ENCODE results near the gene IL19. TPM values are rescaled to one million over a fixed set of nuclear protein-coding genes. Genes with fewer than 3 reads are reported as not detected.

IL19 gene
- total and polyA plus RNA-seq, 2 of the 13 experiments (the other 11 are each of a cell fraction or from before 2014, with no cell fraction given): not detected

DNA sequence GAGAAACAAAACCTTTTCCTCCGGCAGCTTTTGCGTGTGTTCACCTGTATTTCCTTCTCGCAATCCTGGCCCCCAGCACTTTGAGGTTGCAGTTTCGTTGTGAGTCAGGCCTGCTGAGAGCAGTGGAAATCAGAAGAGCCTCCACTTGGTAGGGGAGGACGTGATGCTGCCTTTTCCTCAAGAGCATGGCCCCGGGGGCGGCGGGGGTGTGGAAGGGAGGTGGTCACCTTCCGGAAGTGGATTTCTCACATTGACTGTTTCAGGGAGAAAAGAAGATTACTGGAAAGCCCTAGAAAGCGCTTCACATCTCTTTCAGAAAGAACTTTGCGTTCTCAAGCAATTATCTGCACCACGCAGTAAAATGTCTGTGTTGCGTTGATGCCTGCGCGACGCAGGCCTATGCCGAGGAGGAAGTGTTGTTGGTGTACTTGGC lies 13.9 kb downstream of the IL19 start:
- Histone ChIP-seq H3K36me3 (replicated peaks in 1 of 2; ENCODE audit: control insufficient read depth in 1 of 2, insufficient read depth in 2 of 2, low read length in 2 of 2) (no peaks in the 10 kb centered on the region), H4K20me1 (ENCODE audit: insufficient read depth, low read length) (no peaks in the 10 kb centered on the region), H2AFZ (ENCODE audit: low read length) (no peak overlapping the region), H3K4me3 (replicated peaks in 1 of 3; ENCODE audit: insufficient read depth in 1 of 3, low read depth in 2 of 3, low read length in 3 of 3) (no peak overlapping the region), H3K4me2 (ENCODE audit: low read depth, low read length) (no peak overlapping the region), H3K79me2 (ENCODE audit: insufficient read depth, low read length) (no peaks in the 10 kb centered on the region), H3K9me3 (ENCODE audit: low read length) (no peaks in the 10 kb centered on the region), H3K27ac (ENCODE audit: extremely low read length, insufficient read depth, low read length) (no peak overlapping the region), H3K9ac (ENCODE audit: insufficient read depth, low read depth, low read length) (no peak overlapping the region), H3K27me3 (ENCODE audit: control insufficient read depth in 1 of 2, insufficient read depth in 2 of 2, low read length in 2 of 2) (peaks cover 3 to 23% of the 10 kb centered on the region in 2 experiments; a peak in 2 of 5 replicates), H3K4me1 (ENCODE audit: insufficient read depth, low read length) (no peaks in the 10 kb centered on the region)
- WGBS (ENCODE audit: low lambda C conversion rate): 70% methylated on average over 13 of the region's 17 CpGs
- intact Hi-C loops (cut with micrococcal nuclease; ENCODE audit: unreplicated experiment) (no loop called here), in situ Hi-C loops (cut with HindIII; ENCODE audit: extremely low pct_ligation_motif_present, low pct_unique_long_range_greater_than_20kb) (no loop called here)
- no peak for TF ChIP-seq NFIC (IDR thresholded peaks at IDR 0.05; ENCODE audit: low read length)
- no peak for TF ChIP-seq ZNF263 (CRISPR knock-in tag; IDR thresholded peaks at IDR 0.05)
- no peak for TF ChIP-seq PTBP1 (IDR thresholded peaks at IDR 0.05; ENCODE audit: low read depth, low read length, poor library complexity, severe bottlenecking)
- no peak for TF ChIP-seq CHCHD3 (CRISPR knock-in tag; IDR thresholded peaks at IDR 0.05)
- CTCF ChIA-PET (ENCODE audit: low intra/inter-chr PET ratio, low total read pairs): no interaction called here
- ATAC-seq: no peak
- BruUV-seq (replicated peaks): no TSS peak
- POLR2A ChIA-PET: no interaction called here
- no peak for DNase-seq (ENCODE audit: low spot score)
- no peak for FAIRE-seq

DNA sequence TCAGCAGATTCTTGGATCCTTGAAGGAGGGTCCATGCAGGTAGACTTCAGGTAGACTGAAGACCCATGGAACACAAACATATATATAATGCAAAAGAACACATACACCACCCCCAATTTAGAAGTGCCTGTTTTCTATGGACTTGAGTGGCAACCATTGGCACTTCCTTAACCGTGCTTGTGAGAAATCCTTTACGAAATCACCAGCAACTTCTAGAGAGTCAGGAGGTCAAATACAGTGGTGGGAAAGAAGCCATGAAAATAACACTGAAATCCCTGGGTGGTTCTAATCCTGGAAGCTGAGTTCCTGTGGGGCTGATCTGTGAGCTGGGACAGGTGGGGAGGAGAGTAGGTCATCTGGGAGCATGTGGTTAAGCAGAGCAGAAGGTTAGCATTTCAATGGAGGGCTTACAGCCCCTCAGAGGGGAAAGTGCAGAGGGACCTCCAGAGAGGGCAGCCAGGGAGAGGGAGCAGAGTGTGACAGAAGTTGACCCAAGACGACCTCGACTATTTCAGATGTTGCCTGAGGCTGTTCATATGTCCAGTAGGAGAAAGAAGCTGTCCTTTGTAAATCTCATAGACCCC lies 14.7 kb downstream of the IL19 start:
- Histone ChIP-seq H3K27me3 (ENCODE audit: control insufficient read depth in 1 of 2, insufficient read depth in 2 of 2, low read length in 2 of 2) (peaks cover 3 to 23% of the 10 kb centered on the region in 2 experiments; a peak in 2 of 5 replicates), H2AFZ (ENCODE audit: low read length) (no peak overlapping the region), H3K4me2 (ENCODE audit: low read depth, low read length) (no peak overlapping the region), H3K36me3 (replicated peaks in 1 of 2; ENCODE audit: control insufficient read depth in 1 of 2, insufficient read depth in 2 of 2, low read length in 2 of 2) (no peaks in the 10 kb centered on the region), H3K4me3 (replicated peaks in 1 of 3; ENCODE audit: insufficient read depth in 1 of 3, low read depth in 2 of 3, low read length in 3 of 3) (no peak overlapping the region), H3K9me3 (ENCODE audit: low read length) (no peaks in the 10 kb centered on the region), H4K20me1 (ENCODE audit: insufficient read depth, low read length) (no peaks in the 10 kb centered on the region), H3K79me2 (ENCODE audit: insufficient read depth, low read length) (no peaks in the 10 kb centered on the region), H3K4me1 (ENCODE audit: insufficient read depth, low read length) (no peaks in the 10 kb centered on the region), H3K27ac (ENCODE audit: extremely low read length, insufficient read depth, low read length) (no peak overlapping the region), H3K9ac (ENCODE audit: insufficient read depth, low read depth, low read length) (no peak overlapping the region)
- intact Hi-C loops (cut with micrococcal nuclease; ENCODE audit: unreplicated experiment) (no loop called here), in situ Hi-C loops (cut with HindIII; ENCODE audit: extremely low pct_ligation_motif_present, low pct_unique_long_range_greater_than_20kb) (no loop called here)
- ATAC-seq (no peak), FAIRE-seq (no peak), DNase-seq (ENCODE audit: low spot score) (no peak)
- BruUV-seq (replicated peaks): no TSS peak
- ChIA-PET POLR2A (no interaction called here), CTCF (ENCODE audit: low intra/inter-chr PET ratio, low total read pairs) (no interaction called here)
- WGBS (ENCODE audit: low lambda C conversion rate): 8% methylated on average over 4 of the region's 4 CpGs
- TF ChIP-seq ZBTB21 (CRISPR knock-in tag; IDR thresholded peaks at IDR 0.05): no peak
- no peak for TF ChIP-seq CEBPB (IDR thresholded peaks at IDR 0.05; ENCODE audit: borderline replicate concordance, low read depth, low read length)
- no peak for TF ChIP-seq ZBTB7A (CRISPR knock-in tag; IDR thresholded peaks at IDR 0.05)
- no peak for TF ChIP-seq ZBTB3 (CRISPR knock-in tag; IDR thresholded peaks at IDR 0.05; ENCODE audit: borderline replicate concordance, low read depth)
- TF ChIP-seq SIN3A (IDR thresholded peaks at IDR 0.05; ENCODE audit: borderline replicate concordance, low read depth, low read length): no peak
- no peak for TF ChIP-seq NCOA5 (CRISPR knock-in tag; IDR thresholded peaks at IDR 0.05)
- TF ChIP-seq IRX3 (CRISPR knock-in tag; IDR thresholded peaks at IDR 0.05; ENCODE audit: borderline replicate concordance, low read depth): no peak
- TF ChIP-seq PPARG (CRISPR knock-in tag; conservative IDR thresholded peaks at IDR 0.05): no peak
- no peak for TF ChIP-seq ZNF326 (CRISPR knock-in tag; IDR thresholded peaks at IDR 0.05; ENCODE audit: borderline replicate concordance)
- no peak for TF ChIP-seq GATAD2A (CRISPR knock-in tag; IDR thresholded peaks at IDR 0.05)
- TF ChIP-seq NKX3-1 (CRISPR knock-in tag; IDR thresholded peaks at IDR 0.05): no peak
- TF ChIP-seq, protein P1, sequence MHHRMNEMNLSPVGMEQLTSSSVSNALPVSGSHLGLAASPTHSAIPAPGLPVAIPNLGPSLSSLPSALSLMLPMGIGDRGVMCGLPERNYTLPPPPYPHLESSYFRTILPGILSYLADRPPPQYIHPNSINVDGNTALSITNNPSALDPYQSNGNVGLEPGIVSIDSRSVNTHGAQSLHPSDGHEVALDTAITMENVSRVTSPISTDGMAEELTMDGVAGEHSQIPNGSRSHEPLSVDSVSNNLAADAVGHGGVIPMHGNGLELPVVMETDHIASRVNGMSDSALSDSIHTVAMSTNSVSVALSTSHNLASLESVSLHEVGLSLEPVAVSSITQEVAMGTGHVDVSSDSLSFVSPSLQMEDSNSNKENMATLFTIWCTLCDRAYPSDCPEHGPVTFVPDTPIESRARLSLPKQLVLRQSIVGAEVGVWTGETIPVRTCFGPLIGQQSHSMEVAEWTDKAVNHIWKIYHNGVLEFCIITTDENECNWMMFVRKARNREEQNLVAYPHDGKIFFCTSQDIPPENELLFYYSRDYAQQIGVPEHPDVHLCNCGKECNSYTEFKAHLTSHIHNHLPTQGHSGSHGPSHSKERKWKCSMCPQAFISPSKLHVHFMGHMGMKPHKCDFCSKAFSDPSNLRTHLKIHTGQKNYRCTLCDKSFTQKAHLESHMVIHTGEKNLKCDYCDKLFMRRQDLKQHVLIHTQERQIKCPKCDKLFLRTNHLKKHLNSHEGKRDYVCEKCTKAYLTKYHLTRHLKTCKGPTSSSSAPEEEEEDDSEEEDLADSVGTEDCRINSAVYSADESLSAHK (CRISPR knock-in tag; IDR thresholded peaks at IDR 0.05; ENCODE audit: borderline replicate concordance): no peak
- TF ChIP-seq, protein P2, sequence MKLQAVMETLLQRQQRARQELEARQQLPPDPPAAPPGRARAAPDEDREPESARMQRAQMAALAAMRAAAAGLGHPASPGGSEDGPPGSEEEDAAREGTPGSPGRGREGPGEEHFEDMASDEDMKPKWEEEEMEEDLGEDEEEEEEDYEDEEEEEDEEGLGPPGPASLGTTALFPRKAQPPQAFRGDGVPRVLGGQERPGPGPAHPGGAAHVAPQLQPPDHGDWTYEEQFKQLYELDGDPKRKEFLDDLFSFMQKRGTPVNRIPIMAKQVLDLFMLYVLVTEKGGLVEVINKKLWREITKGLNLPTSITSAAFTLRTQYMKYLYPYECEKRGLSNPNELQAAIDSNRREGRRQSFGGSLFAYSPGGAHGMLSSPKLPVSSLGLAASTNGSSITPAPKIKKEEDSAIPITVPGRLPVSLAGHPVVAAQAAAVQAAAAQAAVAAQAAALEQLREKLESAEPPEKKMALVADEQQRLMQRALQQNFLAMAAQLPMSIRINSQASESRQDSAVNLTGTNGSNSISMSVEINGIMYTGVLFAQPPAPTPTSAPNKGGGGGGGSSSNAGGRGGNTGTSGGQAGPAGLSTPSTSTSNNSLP (IDR thresholded peaks at IDR 0.05; ENCODE audit: low read depth, low read length): no peak
